Activated CD8-positive, alpha-beta T cell treated with anti-CD3 and anti-CD28 coated beads for 36 hours (primary cell): ENCODE measurements around the gene IDUA. TPM values are rescaled to one million over a fixed set of nuclear protein-coding genes. Genes with fewer than 3 reads are reported as not detected.

Experiments used
- ATAC-seq: fragments of 200-7000 bp; cut with Tn5 transposase; one replicate; pipeline ENCODE4 v1.10.0; 2021; ENCODE audit warnings: mild to moderate bottlenecking, moderate library complexity
- CTCF ChIA-PET: fragments of 350-600 bp; sonication (Branson Sonifier 250); formaldehyde crosslinking; loops from one replicate; lab custom pipeline; 2021; ENCODE audit warnings: antibody characterized with exemption; lab: Charles Lee
- POLR2A ChIA-PET: fragments of 350-600 bp; sonication (Branson Sonifier 250); formaldehyde crosslinking; loops from one replicate; lab custom pipeline; 2021; ENCODE audit warnings: antibody characterized with exemption; lab: Charles Lee
- DNase-seq: peaks from one replicate; pipeline ENCODE4 v3.0.0-alpha.2; 2020
- H3K27ac Mint-ChIP-seq: one replicate; pipeline ENCODE4 v1.8.0; 2021; ENCODE audit warnings: mild to moderate bottlenecking, mixed read lengths
- H3K27me3 Mint-ChIP-seq: one replicate; pipeline ENCODE4 v1.8.0; 2021; ENCODE audit warnings: mixed read lengths
- H3K36me3 Mint-ChIP-seq: one replicate; pipeline ENCODE4 v1.8.0; 2021; ENCODE audit warnings: low read depth, mixed read lengths
- H3K4me1 Mint-ChIP-seq: one replicate; pipeline ENCODE4 v1.8.0; 2021; ENCODE audit warnings: low read depth, mixed read lengths
- H3K4me3 Mint-ChIP-seq: one replicate; pipeline ENCODE4 v1.8.0; 2021; ENCODE audit warnings: mild to moderate bottlenecking, moderate library complexity, mixed read lengths
- H3K9me3 Mint-ChIP-seq: one replicate; pipeline ENCODE4 v1.8.0; 2021; ENCODE audit warnings: mixed read lengths
- CTCF ChIP-seq: fragments of 200-600 bp; IDR thresholded peaks from one replicate; pipeline ENCODE4 v1.8.0; 2022; ENCODE audit warnings: antibody characterized with exemption, mild to moderate bottlenecking
- intact Hi-C: fragments of 100-400 bp; cut with micrococcal nuclease; formaldehyde crosslinking; loops from one replicate; pipeline ENCODE4 v1.10.0; 2022
- total RNA-seq, 2 experiments: library from RNA; stranded (reverse); gene quantifications; one replicate each; pipeline ENCODE4 v1.2.3, GENCODE V29; 2021

The IDUA gene
- total RNA-seq, 2 experiments from 2014 or later: 4.8 to 5.4 TPM

DNA sequence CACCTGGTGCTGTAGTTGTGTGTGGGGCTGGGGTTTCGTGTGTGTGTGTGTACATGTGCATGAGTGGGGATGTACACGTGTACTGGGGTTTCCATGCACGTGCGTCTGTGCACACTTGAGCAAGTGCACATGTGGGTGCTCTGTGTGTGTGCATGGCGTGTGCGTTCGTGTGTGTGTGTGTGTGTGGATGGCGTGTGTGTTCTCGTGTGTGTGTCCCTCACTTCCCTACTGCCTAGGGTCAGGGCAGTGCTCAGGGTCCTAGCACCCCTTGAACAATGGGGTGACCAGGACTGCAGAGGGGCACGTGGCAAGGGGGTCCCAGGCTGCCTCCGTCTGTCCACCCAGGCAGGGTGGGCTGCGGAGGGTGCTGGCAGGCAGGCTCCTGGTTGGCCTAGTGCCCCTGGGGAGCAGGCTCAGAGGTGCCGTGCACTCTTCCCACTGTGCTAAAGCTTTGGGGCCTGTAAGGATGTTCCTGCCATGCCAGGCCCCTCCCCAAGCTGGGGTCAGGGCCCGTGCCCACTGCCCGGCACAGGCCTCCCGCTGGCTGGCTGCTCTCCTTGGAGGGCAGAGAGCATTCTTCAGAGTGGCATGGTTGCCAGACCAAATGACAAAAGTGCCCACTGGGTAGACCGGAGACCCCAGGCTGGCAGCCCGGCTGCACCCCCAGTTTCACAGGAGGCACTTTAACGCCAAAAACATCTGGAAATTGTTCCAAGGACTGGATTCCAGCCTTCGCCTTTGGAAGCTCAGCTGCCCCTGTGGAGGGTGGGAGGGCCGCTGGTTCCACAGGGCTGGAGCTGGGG, 53.7 kb downstream of the IDUA start:
- H3K9me3 Mint-ChIP-seq: no peaks in the 10 kb centered on the region
- POLR2A ChIA-PET: no interaction called here

DNA sequence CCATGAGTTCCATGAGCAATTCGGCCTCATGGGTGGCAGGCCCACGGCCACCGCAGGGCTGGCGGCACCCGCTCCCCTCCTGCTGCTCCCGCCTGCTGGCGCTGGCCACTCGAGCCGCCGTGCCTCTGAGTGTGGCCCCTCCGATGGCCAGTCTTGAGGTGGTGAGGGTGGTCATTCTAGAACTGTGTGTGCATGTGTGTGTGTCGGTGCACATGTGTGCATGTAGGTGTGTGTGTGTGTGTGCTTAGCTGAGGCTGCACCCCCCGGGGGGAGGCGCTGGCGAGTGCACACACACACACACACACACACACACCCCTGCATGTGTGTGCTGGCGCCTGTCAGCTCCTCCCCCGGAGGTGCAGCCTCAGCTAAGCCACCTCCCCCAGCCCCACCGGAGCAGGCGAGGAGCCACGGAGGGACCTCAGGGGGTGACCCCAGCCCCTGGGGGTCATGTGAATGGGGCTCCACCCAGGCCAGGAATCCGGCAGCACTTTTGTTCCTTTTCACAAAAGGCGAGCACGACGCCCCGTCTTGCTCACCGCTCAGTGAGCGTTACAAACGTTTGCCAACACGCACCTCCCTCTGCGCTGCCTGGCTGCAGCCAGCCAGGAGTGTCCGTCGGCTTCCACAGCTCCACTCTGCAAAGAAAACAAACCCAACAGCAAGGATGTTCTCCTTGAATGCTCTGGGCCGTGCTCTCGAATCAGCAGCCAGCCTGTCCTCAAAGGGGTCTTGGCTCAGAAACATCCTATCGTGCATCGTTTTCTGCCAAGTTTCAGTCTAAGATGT, 54.5 kb downstream of the IDUA start:
- POLR2A ChIA-PET: no interaction called here
- no peaks in the 10 kb centered on the region for H3K36me3 Mint-ChIP-seq
- CTCF ChIA-PET: no interaction called here
- H3K4me1 Mint-ChIP-seq: peaks cover 5% of the 10 kb centered on the region
- H3K27ac Mint-ChIP-seq: no peak overlapping the region
- peaks cover 16% of the 10 kb centered on the region for H3K27me3 Mint-ChIP-seq
- ATAC-seq: no peak
- intact Hi-C loops: no loop called here
- no peak overlapping the region for H3K4me3 Mint-ChIP-seq
- TF ChIP-seq CTCF: no peak
- DNase-seq: no peak
- no peaks in the 10 kb centered on the region for H3K9me3 Mint-ChIP-seq

More for the DNA sequence above, 53.7 kb downstream of the IDUA start:
- Mint-ChIP-seq H3K36me3 (no peaks in the 10 kb centered on the region), H3K4me3 (no peak overlapping the region), H3K27me3 (peaks cover 16% of the 10 kb centered on the region), H3K27ac (no peak overlapping the region), H3K4me1 (peaks cover 5% of the 10 kb centered on the region)
- intact Hi-C loops: no loop called here
- no peak for DNase-seq
- CTCF ChIA-PET: no interaction called here
- TF ChIP-seq CTCF: no peak
- ATAC-seq: no peak

DNA sequence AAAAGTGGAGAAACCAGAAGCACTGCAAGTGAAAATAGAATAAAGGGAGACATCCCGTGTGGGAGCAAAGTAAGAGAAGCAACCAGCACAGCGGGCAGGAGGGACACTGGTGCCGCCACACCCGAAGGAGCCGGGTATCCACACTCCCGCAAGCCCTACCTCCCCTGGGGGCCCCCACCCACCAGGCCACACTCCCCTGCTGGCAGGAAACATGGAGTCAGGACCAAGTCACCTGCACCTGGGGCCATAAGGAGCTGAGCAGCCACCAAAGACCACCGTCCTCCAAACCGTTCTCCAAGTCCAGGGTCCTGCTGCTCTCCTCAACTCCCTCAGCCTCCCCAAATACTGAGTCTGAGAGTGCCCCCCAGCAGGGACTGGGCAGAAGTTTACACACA, 55.1 kb downstream of the IDUA start:
- POLR2A ChIA-PET: no interaction called here
- Mint-ChIP-seq H3K27me3 (peaks cover 19% of the 10 kb centered on the region), H3K27ac (no peak overlapping the region), H3K4me3 (no peak overlapping the region), H3K9me3 (no peaks in the 10 kb centered on the region), H3K36me3 (no peaks in the 10 kb centered on the region), H3K4me1 (peaks cover 5% of the 10 kb centered on the region)
- TF ChIP-seq CTCF: no peak
- ATAC-seq (no peak), DNase-seq (no peak)
- CTCF ChIA-PET: no interaction called here
- intact Hi-C loops: no loop called here

DNA sequence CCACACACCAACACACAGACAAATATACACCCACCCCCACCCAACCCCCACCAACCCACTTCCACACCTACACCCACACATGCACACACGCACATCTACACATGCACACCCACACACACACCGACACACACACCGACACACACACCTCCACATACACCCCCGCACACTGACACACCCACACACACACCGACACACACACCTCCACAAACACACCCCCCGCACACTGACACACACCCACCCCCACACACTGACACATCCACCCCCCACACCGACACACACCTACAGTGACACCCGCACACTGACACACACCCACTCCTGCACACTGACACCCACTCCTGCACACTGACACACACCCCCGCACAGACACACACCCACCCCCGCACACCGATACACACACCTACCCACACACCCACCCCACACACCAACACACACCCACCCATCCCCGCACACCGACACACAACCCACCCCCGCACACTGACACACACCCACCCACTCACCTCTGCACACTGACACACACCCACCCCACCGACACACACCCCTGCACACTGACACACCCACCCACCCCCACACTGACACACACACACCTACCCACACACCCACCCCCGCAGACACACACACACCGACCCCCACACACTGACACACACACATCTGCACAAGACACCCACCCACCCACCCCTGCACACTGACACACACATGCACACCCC, 55.7 kb downstream of the IDUA start:
- CTCF ChIA-PET: no interaction called here

More for the DNA sequence above, 55.7 kb downstream of the IDUA start:
- ATAC-seq (no peak), DNase-seq (no peak)
- intact Hi-C loops: no loop called here
- H3K27me3 Mint-ChIP-seq: peaks cover 23% of the 10 kb centered on the region
- POLR2A ChIA-PET: no interaction called here
- H3K4me1 Mint-ChIP-seq: peaks cover 5% of the 10 kb centered on the region
- no peaks in the 10 kb centered on the region for H3K9me3 Mint-ChIP-seq
- no peaks in the 10 kb centered on the region for H3K36me3 Mint-ChIP-seq
- TF ChIP-seq CTCF: no peak
- H3K4me3 Mint-ChIP-seq: no peak overlapping the region
- H3K27ac Mint-ChIP-seq: no peak overlapping the region
